WI38 (cell line): Measurements from ENCODE around the gene NR2C1.
"Not testable (repeated sequence)": the region's sequence is repeated elsewhere in the genome, so short reads cannot be mapped to it uniquely, and the experiment has no call there.

ENCODE experiments used
- H3K4me3 ChIP-seq: 2 replicates; pipeline ENCODE4 v1.5.1; 2011; ENCODE audit warnings: low read depth, mild to moderate bottlenecking, control low read depth, low read length
- TF ChIP-seq, protein P1 (sequence below): IDR thresholded peaks from 2 replicates; pipeline ENCODE4 v1.5.1; 2012; ENCODE audit warnings: low read depth, mild to moderate bottlenecking, control low read depth, low read length

Gene NR2C1

GRCh38 chr12:94988471-94988870 lies 84.9 kb downstream of the NR2C1 start:
- TF ChIP-seq, protein P1, sequence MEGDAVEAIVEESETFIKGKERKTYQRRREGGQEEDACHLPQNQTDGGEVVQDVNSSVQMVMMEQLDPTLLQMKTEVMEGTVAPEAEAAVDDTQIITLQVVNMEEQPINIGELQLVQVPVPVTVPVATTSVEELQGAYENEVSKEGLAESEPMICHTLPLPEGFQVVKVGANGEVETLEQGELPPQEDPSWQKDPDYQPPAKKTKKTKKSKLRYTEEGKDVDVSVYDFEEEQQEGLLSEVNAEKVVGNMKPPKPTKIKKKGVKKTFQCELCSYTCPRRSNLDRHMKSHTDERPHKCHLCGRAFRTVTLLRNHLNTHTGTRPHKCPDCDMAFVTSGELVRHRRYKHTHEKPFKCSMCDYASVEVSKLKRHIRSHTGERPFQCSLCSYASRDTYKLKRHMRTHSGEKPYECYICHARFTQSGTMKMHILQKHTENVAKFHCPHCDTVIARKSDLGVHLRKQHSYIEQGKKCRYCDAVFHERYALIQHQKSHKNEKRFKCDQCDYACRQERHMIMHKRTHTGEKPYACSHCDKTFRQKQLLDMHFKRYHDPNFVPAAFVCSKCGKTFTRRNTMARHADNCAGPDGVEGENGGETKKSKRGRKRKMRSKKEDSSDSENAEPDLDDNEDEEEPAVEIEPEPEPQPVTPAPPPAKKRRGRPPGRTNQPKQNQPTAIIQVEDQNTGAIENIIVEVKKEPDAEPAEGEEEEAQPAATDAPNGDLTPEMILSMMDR: no peak
- no peak overlapping the region for H3K4me3 ChIP-seq

GRCh38 chr12:94987801-94988200 lies 85.6 kb downstream of the NR2C1 start:
- TF ChIP-seq, protein P1: no peak
- H3K4me3 ChIP-seq: no peak overlapping the region

GRCh38 chr12:94987076-94987669 lies 86.2 kb downstream of the NR2C1 start:
- TF ChIP-seq, protein P1: no peak
- no peak overlapping the region for H3K4me3 ChIP-seq

GRCh38 chr12:94985099-94985498 lies 88.3 kb downstream of the NR2C1 start:
- H3K4me3 ChIP-seq: not testable (repeated sequence)

GRCh38 chr12:94983321-94983720 lies 90.1 kb downstream of the NR2C1 start:
- TF ChIP-seq, protein P1: no peak
- no peak overlapping the region for H3K4me3 ChIP-seq

DNA sequence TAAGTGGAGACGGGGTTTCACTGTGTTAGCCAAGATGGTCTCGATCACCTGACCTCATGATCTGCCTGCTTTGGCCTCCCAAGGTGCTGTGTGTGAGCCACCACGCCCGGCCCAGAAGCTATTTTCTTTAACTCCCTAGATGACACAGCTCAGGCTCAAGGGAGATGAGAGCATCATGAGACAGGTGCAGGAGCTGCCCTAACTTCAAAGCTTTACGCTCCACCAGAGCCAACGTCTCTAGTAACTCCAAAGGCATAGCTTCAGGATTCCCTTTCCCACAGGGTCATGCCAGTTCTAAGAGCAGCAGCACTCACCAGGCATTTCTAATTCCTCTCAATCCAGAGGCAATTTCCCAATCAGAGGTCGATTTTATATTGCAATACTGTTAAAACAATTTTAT lies 91.0 kb downstream of the NR2C1 start:
- no peak overlapping the region for H3K4me3 ChIP-seq
- TF ChIP-seq, protein P1: no peak

- TF ChIP-seq, protein P1: no peak
- no peak overlapping the region for H3K4me3 ChIP-seq
Observed at GRCh38 chr12:94980577-94980976, 92.8 kb downstream of the NR2C1 start.

- TF ChIP-seq, protein P1: no peak
- no peak overlapping the region for H3K4me3 ChIP-seq
Observed at GRCh38 chr12:94979941-94980340, 93.5 kb downstream of the NR2C1 start.
